ENCODE measurements around the gene PTPRT.

PTPRT gene

DNA sequence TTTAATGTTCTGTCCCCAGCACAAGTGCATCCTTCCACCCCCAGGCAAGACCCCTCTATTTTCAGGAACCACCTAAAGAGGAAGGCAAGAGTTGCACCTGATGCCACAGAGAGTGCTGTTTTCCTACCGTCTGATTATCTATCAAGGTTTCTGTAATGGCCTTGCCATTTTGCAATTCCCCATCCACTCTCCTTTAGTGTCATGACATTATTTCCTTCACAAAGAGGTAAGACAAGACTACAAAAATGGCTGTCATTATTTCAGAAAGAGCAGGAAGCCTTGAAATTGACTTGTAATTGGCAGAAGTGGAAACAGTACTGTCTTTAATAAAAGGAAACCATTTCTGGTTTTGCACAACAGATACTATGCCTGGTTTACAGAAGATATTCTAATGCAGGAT lies 426.7 kb downstream of the PTPRT start:
- Mint-ChIP-seq H3K36me3 (ENCODE audit: insufficient read depth) (no peaks in the 10 kb centered on the region), H3K27ac (ENCODE audit: low read depth) (no peak overlapping the region), H3K4me3 (no peak overlapping the region), H3K27me3 (no peaks in the 10 kb centered on the region), H3K4me1 (no peaks in the 10 kb centered on the region), H3K9me3 (peaks cover 8% of the 10 kb centered on the region)
- ATAC-seq (replicated peaks; ENCODE audit: extremely low read depth, poor library complexity, severe bottlenecking) (no peak), DNase-seq (ENCODE audit: low spot score in 2 of 2) (no peak)

DNA sequence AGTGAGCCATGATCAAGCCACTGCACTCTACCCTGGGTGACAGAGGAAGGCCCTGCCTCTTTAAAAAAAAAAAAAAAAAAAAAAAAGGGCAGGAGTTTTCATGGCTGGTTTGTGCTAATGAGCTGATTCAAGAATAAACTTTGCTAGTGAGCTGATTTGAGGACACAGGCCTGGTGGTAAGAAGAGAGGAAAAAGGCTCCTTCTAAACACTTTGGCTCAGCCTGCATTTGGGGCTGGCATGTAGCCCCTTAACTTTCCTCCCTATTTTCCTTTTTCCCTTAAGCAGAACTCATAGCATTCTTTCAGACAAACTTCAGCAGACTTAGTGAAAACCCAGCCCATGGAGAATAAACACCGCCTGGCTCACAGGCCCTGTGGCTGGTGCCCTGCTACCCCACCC lies 432.7 kb downstream of the PTPRT start:
- H3K27ac Mint-ChIP-seq (ENCODE audit: low read depth) = no peak overlapping the region
- no peaks in the 10 kb centered on the region for H3K36me3 Mint-ChIP-seq (ENCODE audit: insufficient read depth)
- H3K27me3 Mint-ChIP-seq = no peaks in the 10 kb centered on the region
- no peaks in the 10 kb centered on the region for H3K4me1 Mint-ChIP-seq
- no peak for DNase-seq (ENCODE audit: low spot score in 2 of 2)
- no peak overlapping the region for H3K4me3 Mint-ChIP-seq
- no peak for ATAC-seq (replicated peaks; ENCODE audit: extremely low read depth, poor library complexity, severe bottlenecking)
- no peaks in the 10 kb centered on the region for H3K9me3 Mint-ChIP-seq

- no peaks in the 10 kb centered on the region for H3K27me3 Mint-ChIP-seq
- H3K4me3 Mint-ChIP-seq = no peak overlapping the region
- ATAC-seq (replicated peaks; ENCODE audit: extremely low read depth, poor library complexity, severe bottlenecking) (no peak), DNase-seq (ENCODE audit: low spot score in 2 of 2) (no peak)
- H3K36me3 Mint-ChIP-seq (ENCODE audit: insufficient read depth) = no peaks in the 10 kb centered on the region
- H3K9me3 Mint-ChIP-seq = no peaks in the 10 kb centered on the region
- H3K4me1 Mint-ChIP-seq = no peaks in the 10 kb centered on the region
- H3K27ac Mint-ChIP-seq (ENCODE audit: low read depth) = no peak overlapping the region
Observed at GRCh38 chr20:42754706-42755105, 435.0 kb downstream of the PTPRT start.

- Mint-ChIP-seq H3K4me3 (no peak overlapping the region), H3K36me3 (ENCODE audit: insufficient read depth) (no peaks in the 10 kb centered on the region), H3K4me1 (no peaks in the 10 kb centered on the region), H3K27me3 (no peaks in the 10 kb centered on the region), H3K27ac (ENCODE audit: low read depth) (no peak overlapping the region), H3K9me3 (no peaks in the 10 kb centered on the region)
- DNase-seq (ENCODE audit: low spot score in 2 of 2) = no peak
- ATAC-seq (replicated peaks; ENCODE audit: extremely low read depth, poor library complexity, severe bottlenecking) = no peak
Observed at GRCh38 chr20:42752620-42753019, 437.1 kb downstream of the PTPRT start.

DNA sequence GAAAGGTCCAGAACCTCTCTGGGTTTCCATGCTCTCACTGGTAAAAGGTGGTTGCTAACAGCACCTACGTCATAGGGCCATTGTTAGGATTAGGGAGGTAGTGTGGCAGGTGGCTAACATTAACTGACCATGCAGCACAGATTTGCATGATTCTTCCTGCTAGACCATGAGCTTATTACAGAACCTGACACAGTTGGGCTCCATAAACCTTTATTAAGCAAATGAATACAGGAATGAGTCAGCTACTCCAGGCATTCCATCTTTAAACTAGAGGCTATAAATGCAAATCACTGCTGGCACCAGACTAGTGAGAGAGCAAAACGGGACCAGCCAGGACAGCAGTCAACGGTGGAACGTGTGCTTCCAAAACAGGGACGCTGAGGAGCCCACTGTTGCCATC lies 440.1 kb downstream of the PTPRT start:
- ATAC-seq (replicated peaks; ENCODE audit: extremely low read depth, poor library complexity, severe bottlenecking) = no peak
- H3K36me3 Mint-ChIP-seq (ENCODE audit: insufficient read depth) = no peaks in the 10 kb centered on the region
- no peaks in the 10 kb centered on the region for H3K9me3 Mint-ChIP-seq
- H3K27me3 Mint-ChIP-seq = no peaks in the 10 kb centered on the region
- H3K4me1 Mint-ChIP-seq = no peaks in the 10 kb centered on the region
- H3K4me3 Mint-ChIP-seq = no peak overlapping the region
- H3K27ac Mint-ChIP-seq (ENCODE audit: low read depth) = no peak overlapping the region
- DNase-seq (ENCODE audit: low spot score in 2 of 2) = no peak

GRCh38 chr20:42747765-42748411 lies 441.8 kb downstream of the PTPRT start:
- peaks cover 3% of the 10 kb centered on the region for H3K9me3 Mint-ChIP-seq

DNA sequence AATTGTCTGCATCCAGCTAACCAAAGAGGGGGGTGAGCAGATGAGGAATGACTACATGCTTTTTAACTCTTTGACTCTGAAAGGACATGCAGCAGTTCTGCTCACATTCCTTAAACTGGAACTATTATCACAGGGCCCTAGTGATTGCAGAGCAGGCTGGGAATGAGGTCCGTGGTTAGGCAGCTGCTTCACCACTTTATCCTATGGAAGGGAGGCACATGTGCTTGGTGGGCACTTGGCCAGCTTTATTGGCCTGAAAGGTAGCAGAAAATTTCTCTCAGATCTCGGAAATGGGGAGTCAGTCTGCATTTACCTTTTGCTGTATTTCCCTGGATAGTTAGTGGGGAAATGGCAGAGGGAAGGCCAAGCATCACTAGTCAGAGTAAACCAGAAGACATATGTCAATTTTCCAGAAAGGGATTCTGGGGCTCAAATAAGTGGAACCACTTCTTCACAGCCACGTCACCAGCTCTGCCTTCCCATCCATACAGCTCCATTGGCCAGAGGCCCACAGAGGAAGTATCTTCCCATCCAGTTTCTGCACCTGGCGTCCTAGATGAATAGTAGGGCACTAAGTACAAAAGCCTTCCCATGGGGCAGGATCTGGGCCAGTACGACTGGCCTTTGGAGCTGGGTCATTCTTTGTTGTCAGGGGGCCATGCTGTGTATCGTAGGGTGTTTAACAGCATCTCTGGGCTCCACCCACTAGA lies 444.8 kb downstream of the PTPRT start:
- Mint-ChIP-seq H3K27ac (ENCODE audit: low read depth) (no peak overlapping the region), H3K4me1 (no peaks in the 10 kb centered on the region), H3K36me3 (ENCODE audit: insufficient read depth) (no peaks in the 10 kb centered on the region), H3K27me3 (no peaks in the 10 kb centered on the region), H3K9me3 (peaks cover 12% of the 10 kb centered on the region), H3K4me3 (no peak overlapping the region)
- DNase-seq (ENCODE audit: low spot score in 2 of 2) (no peak), ATAC-seq (replicated peaks; ENCODE audit: extremely low read depth, poor library complexity, severe bottlenecking) (no peak)

More at GRCh38 chr20:42747765-42748411, 441.8 kb downstream of the PTPRT start:
- Mint-ChIP-seq H3K27me3 (no peaks in the 10 kb centered on the region), H3K27ac (ENCODE audit: low read depth) (no peak overlapping the region), H3K4me1 (no peaks in the 10 kb centered on the region), H3K4me3 (no peak overlapping the region), H3K36me3 (ENCODE audit: insufficient read depth) (no peaks in the 10 kb centered on the region)
- DNase-seq (ENCODE audit: low spot score in 2 of 2) = no peak
- no peak for ATAC-seq (replicated peaks; ENCODE audit: extremely low read depth, poor library complexity, severe bottlenecking)

DNA sequence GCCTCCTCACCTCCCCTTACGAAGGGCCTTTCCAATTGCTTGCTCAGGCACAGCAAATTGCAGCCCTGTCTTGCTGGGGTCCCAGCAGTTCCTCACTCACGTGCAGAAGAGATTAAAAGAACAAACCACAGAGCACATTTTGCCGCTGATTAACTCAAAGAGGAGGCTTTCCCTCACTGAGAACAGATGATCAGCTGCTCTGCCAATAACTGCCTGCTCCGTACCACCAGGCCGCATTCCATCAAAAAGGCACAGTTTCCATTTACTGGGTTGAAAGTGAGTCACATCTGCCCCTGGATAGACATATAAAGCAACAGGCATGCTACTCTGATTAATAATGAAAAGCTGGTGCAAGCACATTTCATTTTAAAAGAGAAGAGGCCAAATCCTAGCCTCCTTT lies 446.8 kb downstream of the PTPRT start:
- no peak for ATAC-seq (replicated peaks; ENCODE audit: extremely low read depth, poor library complexity, severe bottlenecking)
- no peaks in the 10 kb centered on the region for H3K27me3 Mint-ChIP-seq
- no peak overlapping the region for H3K4me3 Mint-ChIP-seq
- H3K36me3 Mint-ChIP-seq (ENCODE audit: insufficient read depth) = no peaks in the 10 kb centered on the region
- H3K4me1 Mint-ChIP-seq = no peaks in the 10 kb centered on the region
- no peak for DNase-seq (ENCODE audit: low spot score in 2 of 2)
- peaks cover 12% of the 10 kb centered on the region for H3K9me3 Mint-ChIP-seq
- no peak overlapping the region for H3K27ac Mint-ChIP-seq (ENCODE audit: low read depth)

- Mint-ChIP-seq H3K4me3 (no peak overlapping the region), H3K36me3 (ENCODE audit: insufficient read depth) (no peaks in the 10 kb centered on the region), H3K9me3 (peaks cover 17% of the 10 kb centered on the region), H3K27me3 (no peaks in the 10 kb centered on the region), H3K4me1 (no peaks in the 10 kb centered on the region), H3K27ac (ENCODE audit: low read depth) (no peak overlapping the region)
- no peak for DNase-seq (ENCODE audit: low spot score in 2 of 2)
- no peak for ATAC-seq (replicated peaks; ENCODE audit: extremely low read depth, poor library complexity, severe bottlenecking)
Observed at GRCh38 chr20:42741906-42742305, 447.8 kb downstream of the PTPRT start.

GRCh38 chr20:42740226-42740870 lies 449.4 kb downstream of the PTPRT start:
- H3K9me3 Mint-ChIP-seq = peaks cover 28% of the 10 kb centered on the region
- no peaks in the 10 kb centered on the region for H3K27me3 Mint-ChIP-seq
- DNase-seq (ENCODE audit: low spot score in 2 of 2) (no peak), ATAC-seq (replicated peaks; ENCODE audit: extremely low read depth, poor library complexity, severe bottlenecking) (no peak)
- no peaks in the 10 kb centered on the region for H3K36me3 Mint-ChIP-seq (ENCODE audit: insufficient read depth)
- H3K4me3 Mint-ChIP-seq = no peak overlapping the region
- no peaks in the 10 kb centered on the region for H3K4me1 Mint-ChIP-seq
- no peak overlapping the region for H3K27ac Mint-ChIP-seq (ENCODE audit: low read depth)

- Mint-ChIP-seq H3K36me3 (ENCODE audit: insufficient read depth) (no peaks in the 10 kb centered on the region), H3K27me3 (no peaks in the 10 kb centered on the region), H3K27ac (ENCODE audit: low read depth) (no peak overlapping the region), H3K9me3 (peaks cover 33% of the 10 kb centered on the region), H3K4me3 (no peak overlapping the region), H3K4me1 (no peaks in the 10 kb centered on the region)
- DNase-seq (ENCODE audit: low spot score in 2 of 2) (no peak), ATAC-seq (replicated peaks; ENCODE audit: extremely low read depth, poor library complexity, severe bottlenecking) (no peak)
Observed at GRCh38 chr20:42739683-42740082, 450.0 kb downstream of the PTPRT start.

DNA sequence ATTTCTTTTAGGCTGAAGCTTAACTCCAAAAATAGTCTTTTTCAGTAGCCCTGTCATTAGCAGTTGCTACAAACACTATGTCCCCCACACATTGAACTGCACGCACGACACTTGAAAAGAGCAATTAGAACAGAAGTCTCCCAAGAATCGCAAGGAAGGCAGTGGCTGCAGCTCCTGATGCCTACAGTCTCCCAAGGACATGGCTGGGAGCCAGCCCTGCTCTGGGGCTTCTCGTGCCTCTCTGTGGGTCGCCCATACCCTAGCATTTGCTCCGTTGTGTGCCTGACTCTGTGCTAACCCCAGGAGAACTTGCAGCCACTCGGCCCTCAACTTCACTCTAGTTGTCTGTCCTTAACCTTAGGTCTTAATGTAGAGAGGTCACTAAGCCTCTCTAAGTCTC lies 454.2 kb downstream of the PTPRT start:
- Mint-ChIP-seq H3K36me3 (ENCODE audit: insufficient read depth) (no peaks in the 10 kb centered on the region), H3K9me3 (peaks cover 21% of the 10 kb centered on the region), H3K4me3 (no peak overlapping the region), H3K27me3 (no peaks in the 10 kb centered on the region), H3K4me1 (no peaks in the 10 kb centered on the region), H3K27ac (ENCODE audit: low read depth) (no peak overlapping the region)
- DNase-seq (ENCODE audit: low spot score in 2 of 2) (no peak), ATAC-seq (replicated peaks; ENCODE audit: extremely low read depth, poor library complexity, severe bottlenecking) (no peak)
